Right hindlimb (tissue), 1 donor: ENCODE data around the gene POC1B.

Experiments
- DNase-seq: peaks from one replicate; pipeline ENCODE4 v3.0.0-alpha.2; 2018

The POC1B gene

GRCh38 chr12:89538897-89539296 is 13.1 kb upstream of the POC1B start:
- DNase-seq, result no peak

- DNase-seq, result no peak
Observed at GRCh38 chr12:89537389-89537788, 11.5 kb upstream of the POC1B start.

GRCh38 chr12:89529738-89530137 is 3.9 kb upstream of the POC1B start:
- no peak for DNase-seq

- DNase-seq, result no peak
Observed at GRCh38 chr12:89528434-89528833, 2.6 kb upstream of the POC1B start.

GRCh38 chr12:89525305-89525823 is 483 bp downstream of the POC1B start:
- DNase-seq, result no peak

- peak; percentile 95 for DNase-seq
Observed at GRCh38 chr12:89524541-89525304, 1.1 kb downstream of the POC1B start, which contains the start of gene GALNT4. Gene GALNT4, minus strand, starts transcription at chr12:89524796. Its CDS starts 247 bp downstream, at chr12:89524549.

- no peak for DNase-seq
Observed at GRCh38 chr12:89523843-89524540, 1.9 kb downstream of the POC1B start.

- DNase-seq, result no peak
Observed at GRCh38 chr12:89523393-89523792, 2.5 kb downstream of the POC1B start.

GRCh38 chr12:89521364-89522223 is 4.3 kb downstream of the POC1B start:
- DNase-seq, result no peak

- no peak for DNase-seq
Observed at GRCh38 chr12:89517720-89518119, 8.1 kb downstream of the POC1B start.

- no peak for DNase-seq
Observed at GRCh38 chr12:89516633-89517032, 9.2 kb downstream of the POC1B start.

- no peak for DNase-seq
Observed at GRCh38 chr12:89514751-89515150, 11.1 kb downstream of the POC1B start.

GRCh38 chr12:89513544-89513943 is 12.3 kb downstream of the POC1B start:
- DNase-seq, result no peak

- no peak for DNase-seq
Observed at GRCh38 chr12:89507015-89507824, 18.6 kb downstream of the POC1B start.

GRCh38 chr12:89506050-89506449 is 19.8 kb downstream of the POC1B start:
- DNase-seq, result no peak

GRCh38 chr12:89504560-89505346 is 21.1 kb downstream of the POC1B start:
- no peak for DNase-seq

- DNase-seq, result no peak
Observed at GRCh38 chr12:89501793-89502192, 24.1 kb downstream of the POC1B start.

- no peak for DNase-seq
Observed at GRCh38 chr12:89499857-89500256, 26.0 kb downstream of the POC1B start.

GRCh38 chr12:89497467-89497866 is 28.4 kb downstream of the POC1B start:
- DNase-seq, result no peak

GRCh38 chr12:89497005-89497404 is 28.8 kb downstream of the POC1B start:
- DNase-seq, result no peak
